Natural killer cell (primary cell): ENCODE results near the gene HIRIP3. TPM values are rescaled to one million over a fixed set of nuclear protein-coding genes. Genes with fewer than 3 reads are reported as not detected.

ENCODE experiments used
- ATAC-seq, 3 donors: fragments of 150-1000 bp in 2 of 3; fragments of 200-7000 bp in 1 of 3; cut with Tn5 transposase; 1 replicate in 1 of 3; 2 replicates in 2 of 3; pipeline ENCODE4 v1.10.0; 2021; ENCODE audit warnings: mild to moderate bottlenecking in 2 of 3, moderate library complexity in 2 of 3
- DNase-seq, 2 donors: peaks; one replicate each; pipeline versions ENCODE4 v3.0.0 to v3.0.0-alpha.2; 2013 to 2021; ENCODE audit warnings: mixed read lengths in 1 of 2
- H3K27ac ChIP-seq: one replicate; pipeline ENCODE4 v1.5.1; 2013; ENCODE audit warnings: mild to moderate bottlenecking, low read length
- H3K27me3 ChIP-seq: one replicate; pipeline ENCODE4 v1.6.1; 2013; ENCODE audit warnings: low read length; ENCODE audit not compliant: control insufficient read depth, insufficient read depth
- H3K36me3 ChIP-seq: one replicate; pipeline ENCODE4 v1.6.1; 2013; ENCODE audit warnings: low read length; ENCODE audit not compliant: control insufficient read depth, insufficient read depth
- H3K4me1 ChIP-seq: one replicate; pipeline ENCODE4 v1.6.1; 2013; ENCODE audit warnings: low read length; ENCODE audit not compliant: control insufficient read depth, insufficient read depth
- H3K4me3 ChIP-seq: one replicate; pipeline ENCODE4 v1.5.1; 2013; ENCODE audit warnings: low read length
- H3K9me3 ChIP-seq: one replicate; pipeline ENCODE4 v1.6.1; 2013; ENCODE audit warnings: low read length; ENCODE audit not compliant: control insufficient read depth, insufficient read depth
- H3K27ac Mint-ChIP-seq, 2 donors: one replicate each; pipeline ENCODE4 v1.8.0; 2022; ENCODE audit warnings: mild to moderate bottlenecking in 2 of 2, mixed read lengths in 2 of 2, moderate library complexity in 1 of 2
- H3K27me3 Mint-ChIP-seq, 2 donors: one replicate each; pipeline ENCODE4 v1.8.0; 2022; ENCODE audit warnings: low read depth in 2 of 2, mixed read lengths in 2 of 2
- H3K36me3 Mint-ChIP-seq: one replicate; pipeline ENCODE4 v1.8.0; 2022; ENCODE audit warnings: mixed read lengths
- H3K4me1 Mint-ChIP-seq, 2 donors: one replicate each; pipeline ENCODE4 v1.8.0; 2022; ENCODE audit warnings: mixed read lengths in 2 of 2
- H3K4me3 Mint-ChIP-seq: one replicate; pipeline ENCODE4 v1.8.0; 2022; ENCODE audit warnings: mild to moderate bottlenecking, moderate library complexity, mixed read lengths
- H3K9me3 Mint-ChIP-seq, 2 donors: one replicate each; pipeline ENCODE4 v1.8.0; 2022; ENCODE audit warnings: mixed read lengths in 2 of 2
- CTCF ChIP-seq: fragments of 200-600 bp; IDR thresholded peaks from one replicate; pipeline ENCODE4 v1.8.0; 2022; ENCODE audit warnings: antibody characterized with exemption
- WGBS: methylation state at CpG from one replicate; pipeline ENCODE4 v1.1.7; 2013; ENCODE audit warnings: missing lambda C conversion rate; ENCODE audit not compliant: insufficient coverage; 5-methylcytosine and 5-hydroxymethylcytosine counted together
- intact Hi-C: fragments of 100-400 bp; cut with micrococcal nuclease; formaldehyde crosslinking; loops from one replicate; pipeline ENCODE4 v1.14.2; 2022
- total RNA-seq, 4 donors: library from RNA; stranded (reverse); fragments of 120-200 nt in 1 of 4; gene quantifications; one replicate each; pipeline versions ENCODE4 v1.2.3 to v1.2.4, GENCODE V29; 2013 to 2022

Gene HIRIP3
- total RNA-seq, 3 donors from 2014 or later (not counting 1 experiment from before 2014, with no cell fraction given) = 11.1 to 13.4 (median 12.7) TPM

GRCh38 chr16:30025156-30025555, 29.7 kb upstream of the HIRIP3 start:
- 82% methylated on average over 20 of the region's 20 CpGs for WGBS
- Mint-ChIP-seq H3K4me3 (no peak overlapping the region), H3K9me3 (no peaks in the 10 kb centered on the region), H3K4me1 (peaks cover 8 to 26% of the 10 kb centered on the region in 2 donors), H3K27ac (no peak overlapping the region), H3K36me3 (no peaks in the 10 kb centered on the region), H3K27me3 (peaks cover 30 to 33% of the 10 kb centered on the region in 2 donors)
- Histone ChIP-seq H3K27ac (no peak overlapping the region), H3K4me3 (no peak overlapping the region), H3K36me3 (no peaks in the 10 kb centered on the region), H3K27me3 (peaks cover 14% of the 10 kb centered on the region), H3K4me1 (peaks cover 13% of the 10 kb centered on the region), H3K9me3 (no peaks in the 10 kb centered on the region)
- TF ChIP-seq CTCF = no peak
- DNase-seq (no peak), ATAC-seq (no peak)
- intact Hi-C loops = no loop called here

GRCh38 chr16:30024451-30024850, 29.0 kb upstream of the HIRIP3 start:
- Mint-ChIP-seq H3K36me3 (no peaks in the 10 kb centered on the region), H3K9me3 (no peaks in the 10 kb centered on the region), H3K27me3 (peaks cover 23 to 26% of the 10 kb centered on the region in 2 donors), H3K4me3 (no peak overlapping the region), H3K27ac (no peak overlapping the region), H3K4me1 (peaks cover 8 to 20% of the 10 kb centered on the region in 2 donors)
- intact Hi-C loops = no loop called here
- Histone ChIP-seq H3K36me3 (no peaks in the 10 kb centered on the region), H3K9me3 (no peaks in the 10 kb centered on the region), H3K4me3 (no peak overlapping the region), H3K4me1 (peaks cover 12% of the 10 kb centered on the region), H3K27me3 (peaks cover 9% of the 10 kb centered on the region), H3K27ac (no peak overlapping the region)
- 65% methylated on average over 16 of the region's 16 CpGs for WGBS
- no peak for TF ChIP-seq CTCF
- ATAC-seq (no peak), DNase-seq (no peak)

- intact Hi-C loops = no loop called here
- Mint-ChIP-seq H3K9me3 (no peaks in the 10 kb centered on the region), H3K4me1 (peaks cover 8 to 20% of the 10 kb centered on the region in 2 donors), H3K27ac (no peak overlapping the region), H3K36me3 (no peaks in the 10 kb centered on the region), H3K27me3 (peaks cover 18 to 23% of the 10 kb centered on the region in 2 donors), H3K4me3 (peak overlapping the region; percentile 2)
- no peak for TF ChIP-seq CTCF
- H3K36me3 ChIP-seq = no peaks in the 10 kb centered on the region
- no peaks in the 10 kb centered on the region for H3K27me3 ChIP-seq
- no peaks in the 10 kb centered on the region for H3K9me3 ChIP-seq
- no peak overlapping the region for H3K27ac ChIP-seq
- H3K4me3 ChIP-seq = no peak overlapping the region
- peaks cover 12% of the 10 kb centered on the region for H3K4me1 ChIP-seq
- ATAC-seq (no peak), DNase-seq (no peak)
- 86% methylated on average over 11 of the region's 11 CpGs for WGBS
Measured at GRCh38 chr16:30023586-30023985, 28.2 kb upstream of the HIRIP3 start.

GRCh38 chr16:30022887-30023286, 27.5 kb upstream of the HIRIP3 start, which contains the start of gene C16orf92:
C16orf92 (plus strand) TSS chr16:30023198; CDS start chr16:30023341, 143 bp downstream.
- TF ChIP-seq CTCF = no peak
- Mint-ChIP-seq H3K36me3 (no peaks in the 10 kb centered on the region), H3K27me3 (peaks cover 14 to 20% of the 10 kb centered on the region in 2 donors), H3K27ac (no peak within 1 kb of the TSS), H3K9me3 (no peaks in the 10 kb centered on the region), H3K4me3 (peak within 1 kb of the TSS; percentile 2), H3K4me1 (peaks cover 8 to 18% of the 10 kb centered on the region in 2 donors)
- no peak within 1 kb of the TSS for H3K27ac ChIP-seq
- 88% methylated on average over 5 of the region's 6 CpGs for WGBS
- H3K27me3 ChIP-seq = no peaks in the 10 kb centered on the region
- no peaks in the 10 kb centered on the region for H3K36me3 ChIP-seq
- intact Hi-C loops = no loop called here
- no peak for ATAC-seq
- no peaks in the 10 kb centered on the region for H3K9me3 ChIP-seq
- no peak for DNase-seq
- H3K4me1 ChIP-seq = peaks cover 12% of the 10 kb centered on the region
- no peak within 1 kb of the TSS for H3K4me3 ChIP-seq
